GM04503 (cell line): ENCODE data around the gene KRR1.
"Not testable (repeated sequence)": the region's sequence is repeated elsewhere in the genome, so short reads cannot be mapped to it uniquely, and the experiment has no call there.

Experiments used
- DNase-seq: peaks from one replicate; pipeline ENCODE4 v3.0.0-alpha.2; 2012; ENCODE audit warnings: low read depth

The KRR1 gene

GRCh38 chr12:75476071-75476470 lies 35.3 kb downstream of the KRR1 start:
- no peak for DNase-seq

GRCh38 chr12:75474116-75474515 lies 37.3 kb downstream of the KRR1 start:
- DNase-seq: no peak

- no peak for DNase-seq
These were observed 39.2 kb downstream of the KRR1 start for GRCh38 chr12:75471902-75472890.

- no peak for DNase-seq
These were observed 51.2 kb downstream of the KRR1 start for GRCh38 chr12:75460204-75460603.

- no peak for DNase-seq
These were observed 51.7 kb downstream of the KRR1 start for GRCh38 chr12:75459755-75460154.

GRCh38 chr12:75457866-75458265 lies 53.5 kb downstream of the KRR1 start:
- DNase-seq: not testable (repeated sequence)

GRCh38 chr12:75457191-75457590 lies 54.2 kb downstream of the KRR1 start:
- DNase-seq: no peak

GRCh38 chr12:75455839-75456238 lies 55.6 kb downstream of the KRR1 start:
- no peak for DNase-seq

GRCh38 chr12:75452675-75453330 lies 58.6 kb downstream of the KRR1 start:
- no peak for DNase-seq

- no peak for DNase-seq
These were observed 63.6 kb downstream of the KRR1 start for GRCh38 chr12:75447691-75448393.

- DNase-seq: no peak
These were observed 64.6 kb downstream of the KRR1 start for GRCh38 chr12:75446857-75447256.

- DNase-seq: not testable (repeated sequence)
These were observed 66.3 kb downstream of the KRR1 start for GRCh38 chr12:75445137-75445507.

- DNase-seq: no peak
These were observed 66.8 kb downstream of the KRR1 start for GRCh38 chr12:75444429-75445136.

- DNase-seq: no peak
These were observed 67.7 kb downstream of the KRR1 start for GRCh38 chr12:75443709-75444108.

- not testable (repeated sequence) for DNase-seq
These were observed 69.0 kb downstream of the KRR1 start for GRCh38 chr12:75442454-75442853.

GRCh38 chr12:75441687-75442449 lies 69.5 kb downstream of the KRR1 start:
- DNase-seq: not testable (repeated sequence)
